Stimulated activated naive CD8-positive, alpha-beta T cell treated with anti-CD3 and anti-CD28 coated beads, Interleukin-15, amount 100 ng/mL, for 72 hours (primary cell): ENCODE results near the gene SLC66A3.

ENCODE experiments used
- ATAC-seq: fragments of 150-1000 bp; cut with Tn5 transposase; 2 replicates; pipeline ENCODE4 v1.10.0; 2021; ENCODE audit warnings: mild to moderate bottlenecking, moderate library complexity
- DNase-seq, 2 donors: peaks; one replicate each; pipeline ENCODE4 v3.0.0; 2021 to 2022
- H3K27ac Mint-ChIP-seq, 2 donors: one replicate each; pipeline ENCODE4 v1.8.0; 2022; ENCODE audit warnings: mild to moderate bottlenecking in 2 of 2, mixed read lengths in 2 of 2, moderate library complexity in 2 of 2
- H3K27me3 Mint-ChIP-seq: one replicate; pipeline ENCODE4 v1.8.0; 2022; ENCODE audit warnings: mixed read lengths
- H3K4me1 Mint-ChIP-seq: one replicate; pipeline ENCODE4 v1.8.0; 2022; ENCODE audit warnings: mild to moderate bottlenecking, mixed read lengths
- H3K4me3 Mint-ChIP-seq, 2 donors: one replicate each; pipeline ENCODE4 v1.8.0; 2022; ENCODE audit warnings: mild to moderate bottlenecking in 2 of 2, mixed read lengths in 2 of 2, moderate library complexity in 1 of 2
- H3K9me3 Mint-ChIP-seq, 2 donors: one replicate each; pipeline ENCODE4 v1.8.0; 2022; ENCODE audit warnings: mixed read lengths in 2 of 2

Gene SLC66A3

GRCh38 chr2:11131166-11131920 is 23.9 kb upstream of the SLC66A3 start:
- DNase-seq, result no peak
- no peak for ATAC-seq
- Mint-ChIP-seq H3K27ac (peak overlapping the region in 1 of 2 donors; percentile 21), H3K9me3 (no peaks in the 10 kb centered on the region), H3K4me3 (peak overlapping the region; percentile 88 to 94), H3K27me3 (no peaks in the 10 kb centered on the region), H3K4me1 (peaks cover 42% of the 10 kb centered on the region)

GRCh38 chr2:11132036-11132671 is 23.1 kb upstream of the SLC66A3 start:
- no peaks in the 10 kb centered on the region for H3K9me3 Mint-ChIP-seq
- ATAC-seq, result no peak
- H3K27ac Mint-ChIP-seq, result no peak overlapping the region
- peaks cover 42% of the 10 kb centered on the region for H3K4me1 Mint-ChIP-seq
- peak overlapping the region; percentile 88 to 94 for H3K4me3 Mint-ChIP-seq
- H3K27me3 Mint-ChIP-seq, result no peaks in the 10 kb centered on the region
- no peak for DNase-seq

- H3K27me3 Mint-ChIP-seq, result no peaks in the 10 kb centered on the region
- DNase-seq (no peak), ATAC-seq (no peak)
- H3K4me1 Mint-ChIP-seq, result peaks cover 36% of the 10 kb centered on the region
- H3K4me3 Mint-ChIP-seq, result peak overlapping the region; percentile 88 to 94
- H3K27ac Mint-ChIP-seq, result peak overlapping the region; percentile 96 to 97
- no peaks in the 10 kb centered on the region for H3K9me3 Mint-ChIP-seq
Measured at GRCh38 chr2:11133238-11133935, 21.9 kb upstream of the SLC66A3 start.

GRCh38 chr2:11133936-11134320 is 21.3 kb upstream of the SLC66A3 start:
- DNase-seq (no peak), ATAC-seq (no peak)
- no peak overlapping the region for H3K27ac Mint-ChIP-seq
- no peaks in the 10 kb centered on the region for H3K27me3 Mint-ChIP-seq
- peaks cover 33% of the 10 kb centered on the region for H3K4me1 Mint-ChIP-seq
- no peaks in the 10 kb centered on the region for H3K9me3 Mint-ChIP-seq
- H3K4me3 Mint-ChIP-seq, result no peak overlapping the region

GRCh38 chr2:11134349-11134748 is 20.9 kb upstream of the SLC66A3 start:
- Mint-ChIP-seq H3K9me3 (no peaks in the 10 kb centered on the region), H3K4me1 (peaks cover 33% of the 10 kb centered on the region), H3K27me3 (no peaks in the 10 kb centered on the region), H3K27ac (no peak overlapping the region), H3K4me3 (no peak overlapping the region)
- DNase-seq (no peak), ATAC-seq (no peak)

- H3K27ac Mint-ChIP-seq, result no peak overlapping the region
- ATAC-seq, result no peak
- H3K9me3 Mint-ChIP-seq, result no peaks in the 10 kb centered on the region
- no peak for DNase-seq
- no peak overlapping the region for H3K4me3 Mint-ChIP-seq
- peaks cover 8% of the 10 kb centered on the region for H3K27me3 Mint-ChIP-seq
- H3K4me1 Mint-ChIP-seq, result no peaks in the 10 kb centered on the region
Measured at GRCh38 chr2:11140492-11140891, 14.8 kb upstream of the SLC66A3 start.

GRCh38 chr2:11141319-11141718 is 13.9 kb upstream of the SLC66A3 start:
- Mint-ChIP-seq H3K27me3 (peaks cover 8% of the 10 kb centered on the region), H3K4me1 (no peaks in the 10 kb centered on the region), H3K9me3 (no peaks in the 10 kb centered on the region), H3K4me3 (no peak overlapping the region), H3K27ac (no peak overlapping the region)
- DNase-seq (no peak), ATAC-seq (no peak)

GRCh38 chr2:11142330-11142729 is 12.9 kb upstream of the SLC66A3 start:
- Mint-ChIP-seq H3K9me3 (no peaks in the 10 kb centered on the region), H3K27me3 (peaks cover 8% of the 10 kb centered on the region), H3K27ac (no peak overlapping the region), H3K4me3 (no peak overlapping the region), H3K4me1 (no peaks in the 10 kb centered on the region)
- DNase-seq (no peak), ATAC-seq (no peak)

- Mint-ChIP-seq H3K27ac (no peak overlapping the region), H3K9me3 (no peaks in the 10 kb centered on the region), H3K27me3 (peaks cover 8% of the 10 kb centered on the region), H3K4me3 (no peak overlapping the region), H3K4me1 (no peaks in the 10 kb centered on the region)
- no peak for DNase-seq
- ATAC-seq, result no peak
Measured at GRCh38 chr2:11142987-11143386, 12.3 kb upstream of the SLC66A3 start.

- DNase-seq (no peak), ATAC-seq (no peak)
Measured at GRCh38 chr2:11144077-11144737, 11.1 kb upstream of the SLC66A3 start.

GRCh38 chr2:11144738-11145079 is 10.6 kb upstream of the SLC66A3 start:
- H3K9me3 Mint-ChIP-seq, result no peaks in the 10 kb centered on the region
- H3K4me1 Mint-ChIP-seq, result no peaks in the 10 kb centered on the region
- no peak overlapping the region for H3K4me3 Mint-ChIP-seq
- no peak for DNase-seq
- H3K27ac Mint-ChIP-seq, result peak overlapping the region in 1 of 2 donors; percentile 17
- H3K27me3 Mint-ChIP-seq, result peaks cover 8% of the 10 kb centered on the region
- ATAC-seq, result no peak

More at GRCh38 chr2:11144077-11144737, 11.1 kb upstream of the SLC66A3 start:
- Mint-ChIP-seq H3K4me1 (no peaks in the 10 kb centered on the region), H3K27ac (no peak overlapping the region), H3K27me3 (peaks cover 8% of the 10 kb centered on the region), H3K9me3 (no peaks in the 10 kb centered on the region), H3K4me3 (no peak overlapping the region)

- Mint-ChIP-seq H3K4me1 (no peaks in the 10 kb centered on the region), H3K27me3 (peaks cover 8% of the 10 kb centered on the region), H3K9me3 (no peaks in the 10 kb centered on the region), H3K27ac (no peak overlapping the region), H3K4me3 (no peak overlapping the region)
- DNase-seq, result no peak
- no peak for ATAC-seq
Measured at GRCh38 chr2:11145350-11145749, 9.9 kb upstream of the SLC66A3 start.

GRCh38 chr2:11146076-11146475 is 9.2 kb upstream of the SLC66A3 start:
- H3K9me3 Mint-ChIP-seq, result no peaks in the 10 kb centered on the region
- no peaks in the 10 kb centered on the region for H3K4me1 Mint-ChIP-seq
- DNase-seq (no peak), ATAC-seq (no peak)
- H3K27me3 Mint-ChIP-seq, result peaks cover 8% of the 10 kb centered on the region
- H3K27ac Mint-ChIP-seq, result no peak overlapping the region
- no peak overlapping the region for H3K4me3 Mint-ChIP-seq

GRCh38 chr2:11147263-11147662 is 8.0 kb upstream of the SLC66A3 start:
- Mint-ChIP-seq H3K4me3 (no peak overlapping the region), H3K27me3 (peaks cover 5% of the 10 kb centered on the region), H3K4me1 (no peaks in the 10 kb centered on the region), H3K9me3 (no peaks in the 10 kb centered on the region), H3K27ac (no peak overlapping the region)
- ATAC-seq (no peak), DNase-seq (no peak)

- Mint-ChIP-seq H3K4me1 (peaks cover 25% of the 10 kb centered on the region), H3K27ac (no peak overlapping the region), H3K27me3 (no peaks in the 10 kb centered on the region), H3K9me3 (no peaks in the 10 kb centered on the region), H3K4me3 (no peak overlapping the region)
- ATAC-seq (no peak), DNase-seq (no peak)
Measured at GRCh38 chr2:11152591-11152990, 2.7 kb upstream of the SLC66A3 start.
